Activated T-cell treated with anti-CD3 and anti-CD28 coated beads, Interleukin-2, amount 50 U/mL, for 48 hours (primary cell): ENCODE data around the gene CORO6.

Experiments
- DNase-seq, 2 experiments: peaks; one replicate each; pipeline ENCODE4 v3.0.0-alpha.2; 2020

The CORO6 gene

GRCh38 chr17:29612404-29613280 lies 10.1 kb downstream of the CORO6 start:
- no peak for DNase-seq

- DNase-seq, result no peak
Measured at GRCh38 chr17:29612094-29612403, 10.7 kb downstream of the CORO6 start.

GRCh38 chr17:29611351-29612093 lies 11.2 kb downstream of the CORO6 start:
- DNase-seq, result no peak

GRCh38 chr17:29610395-29610794 lies 12.3 kb downstream of the CORO6 start:
- DNase-seq, result no peak

GRCh38 chr17:29608986-29609385 lies 13.7 kb downstream of the CORO6 start:
- DNase-seq, result no peak

- no peak for DNase-seq
Measured at GRCh38 chr17:29607557-29608195, 15.0 kb downstream of the CORO6 start.

- no peak for DNase-seq
Measured at GRCh38 chr17:29603109-29603674, 19.5 kb downstream of the CORO6 start.

- no peak for DNase-seq
Measured at GRCh38 chr17:29597361-29598172, 25.1 kb downstream of the CORO6 start.

GRCh38 chr17:29596811-29597210 lies 25.9 kb downstream of the CORO6 start:
- no peak for DNase-seq

- DNase-seq, result no peak
Measured at GRCh38 chr17:29595943-29596774, 26.6 kb downstream of the CORO6 start.

GRCh38 chr17:29595107-29595942 lies 27.4 kb downstream of the CORO6 start:
- DNase-seq, result no peak

GRCh38 chr17:29594519-29595090 lies 28.1 kb downstream of the CORO6 start:
- no peak for DNase-seq

- DNase-seq, result peak; percentile 55 to 64
Measured at GRCh38 chr17:29593591-29594518, 28.9 kb downstream of the CORO6 start.

- DNase-seq, result peak; percentile 72 to 76
Measured at GRCh38 chr17:29592850-29593551, 29.7 kb downstream of the CORO6 start, which contains the start of gene ANKRD13B. TSS of gene ANKRD13B (plus strand) at chr17:29593132. CDS start at chr17:29593622, 490 bp downstream.

GRCh38 chr17:29591737-29592608 lies 30.7 kb downstream of the CORO6 start:
- DNase-seq, result peak; percentile 89 to 93

- DNase-seq, result peak; percentile 71 to 77
Measured at GRCh38 chr17:29591146-29591736, 31.5 kb downstream of the CORO6 start.
